Uterus (tissue), 4 donors: Measurements from ENCODE around the gene ZBTB40. TPM values are rescaled to one million over a fixed set of nuclear protein-coding genes. Genes with fewer than 3 reads are reported as not detected.

Experiments used
- DNase-seq, 2 donors: peaks; one replicate each; pipeline ENCODE4 v3.0.0-alpha.2; 2019 to 2020
- H3K27ac ChIP-seq, 2 donors: fragments of 200-600 bp; sonication (generic); 1 replicate in 1 of 2; 2 replicates in 1 of 2; pipeline ENCODE4 v1.5.1; 2016 to 2018
- H3K27me3 ChIP-seq, 2 donors: fragments of 200-600 bp; sonication (generic); one replicate each; pipeline ENCODE4 v1.5.1; 2018 to 2019; ENCODE audit warnings: control low read depth in 1 of 2
- H3K36me3 ChIP-seq, 2 donors: fragments of 200-600 bp; sonication (generic); one replicate each; pipeline ENCODE4 v1.5.1; 2019; ENCODE audit warnings: control low read depth in 1 of 2
- H3K4me1 ChIP-seq, 2 donors: fragments of 200-600 bp; sonication (generic); one replicate each; pipeline ENCODE4 v1.5.1; 2018 to 2019; ENCODE audit warnings: control low read depth in 1 of 2
- H3K4me3 ChIP-seq, 2 donors: fragments of 200-600 bp; sonication (generic); 1 replicate in 1 of 2; 2 replicates in 1 of 2; pipeline ENCODE4 v1.5.1; 2018 to 2019; ENCODE audit warnings: mild to moderate bottlenecking in 1 of 2
- H3K9me3 ChIP-seq, 2 donors: fragments of 200-600 bp; sonication (generic); one replicate each; pipeline ENCODE4 v1.5.1; 2019; ENCODE audit warnings: control low read depth in 1 of 2
- POLR2A ChIP-seq, 2 donors: fragments of 450-650 bp; IDR thresholded peaks; one replicate each; pipeline ENCODE4 v1.6.1; 2016; ENCODE audit warnings: antibody characterized with exemption in 2 of 2, mild to moderate bottlenecking in 1 of 2, moderate library complexity in 1 of 2
- intact Hi-C: fragments of 100-400 bp; cut with DNase I; formaldehyde crosslinking; loops from one replicate; pipeline ENCODE4 v1.15.1; 2023; ENCODE audit warnings: low total_unique reads
- total RNA-seq, 4 donors: library from RNA; depleted of rRNA in 3 of 4; stranded (reverse); fragments of >200 nt in 3 of 4; gene quantifications; one replicate each; pipeline versions ENCODE4 v1.1.0 to v1.2.4, GENCODE V29; 2014 to 2023
- TF ChIP-seq, protein P1 (sequence below), 4 experiments: fragments of 200-600 bp in 2 of 4; fragments of 450-650 bp in 2 of 4; sonication (generic) in 2 of 4; IDR thresholded peaks; one replicate each; pipeline ENCODE4 v1.5.1; 2016 to 2019; ENCODE audit warnings: antibody characterized with exemption in 4 of 4, mild to moderate bottlenecking in 2 of 4, moderate library complexity in 1 of 4
- donor health status: DM: yes; HTN: yes; CAD: no.

The ZBTB40 gene
- total RNA-seq, 4 donors from 2014 or later, result 8.2 to 34.2 (median 16.6) TPM

GRCh38 chr1:22431965-22432364 is 19.7 kb upstream of the ZBTB40 start:
- H3K27me3 ChIP-seq, result no peaks in the 10 kb centered on the region
- no peak overlapping the region for H3K27ac ChIP-seq
- no peak for DNase-seq
- H3K4me3 ChIP-seq, result no peak overlapping the region
- H3K4me1 ChIP-seq, result no peaks in the 10 kb centered on the region
- intact Hi-C loops, result no loop called here
- no peaks in the 10 kb centered on the region for H3K36me3 ChIP-seq
- TF ChIP-seq, protein P1, sequence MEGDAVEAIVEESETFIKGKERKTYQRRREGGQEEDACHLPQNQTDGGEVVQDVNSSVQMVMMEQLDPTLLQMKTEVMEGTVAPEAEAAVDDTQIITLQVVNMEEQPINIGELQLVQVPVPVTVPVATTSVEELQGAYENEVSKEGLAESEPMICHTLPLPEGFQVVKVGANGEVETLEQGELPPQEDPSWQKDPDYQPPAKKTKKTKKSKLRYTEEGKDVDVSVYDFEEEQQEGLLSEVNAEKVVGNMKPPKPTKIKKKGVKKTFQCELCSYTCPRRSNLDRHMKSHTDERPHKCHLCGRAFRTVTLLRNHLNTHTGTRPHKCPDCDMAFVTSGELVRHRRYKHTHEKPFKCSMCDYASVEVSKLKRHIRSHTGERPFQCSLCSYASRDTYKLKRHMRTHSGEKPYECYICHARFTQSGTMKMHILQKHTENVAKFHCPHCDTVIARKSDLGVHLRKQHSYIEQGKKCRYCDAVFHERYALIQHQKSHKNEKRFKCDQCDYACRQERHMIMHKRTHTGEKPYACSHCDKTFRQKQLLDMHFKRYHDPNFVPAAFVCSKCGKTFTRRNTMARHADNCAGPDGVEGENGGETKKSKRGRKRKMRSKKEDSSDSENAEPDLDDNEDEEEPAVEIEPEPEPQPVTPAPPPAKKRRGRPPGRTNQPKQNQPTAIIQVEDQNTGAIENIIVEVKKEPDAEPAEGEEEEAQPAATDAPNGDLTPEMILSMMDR (IDR thresholded peaks at IDR 0.05), result no peak
- no peak for TF ChIP-seq POLR2A (IDR thresholded peaks at IDR 0.05)
- no peaks in the 10 kb centered on the region for H3K9me3 ChIP-seq

DNA sequence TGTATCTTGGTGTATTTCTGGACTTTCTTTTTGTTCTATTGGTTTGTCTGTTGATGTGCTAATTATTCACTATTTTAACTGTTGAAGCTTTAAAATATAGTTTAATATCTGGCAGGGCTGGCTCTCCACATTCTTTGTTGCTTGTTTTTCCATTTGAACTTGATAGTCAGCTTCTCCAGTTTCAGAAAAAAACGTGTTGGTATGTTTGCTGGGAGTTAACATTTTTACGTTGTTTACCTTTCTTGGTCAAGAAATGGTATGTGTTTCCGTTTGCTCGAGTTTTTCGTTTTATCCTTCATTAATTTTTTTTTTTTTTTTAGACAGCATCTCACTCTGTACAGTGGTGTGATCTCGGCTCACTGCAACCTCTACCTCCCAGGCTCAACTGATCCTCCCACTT is 16.9 kb upstream of the ZBTB40 start:
- H3K4me3 ChIP-seq, result no peak overlapping the region
- TF ChIP-seq POLR2A (IDR thresholded peaks at IDR 0.05), result no peak
- TF ChIP-seq, protein P1 (IDR thresholded peaks at IDR 0.05), result no peak
- no peak overlapping the region for H3K27ac ChIP-seq
- intact Hi-C loops, result no loop called here
- H3K36me3 ChIP-seq, result no peaks in the 10 kb centered on the region
- H3K27me3 ChIP-seq, result no peaks in the 10 kb centered on the region
- DNase-seq, result no peak
- no peaks in the 10 kb centered on the region for H3K4me1 ChIP-seq
- H3K9me3 ChIP-seq, result no peaks in the 10 kb centered on the region

GRCh38 chr1:22436948-22437347 is 14.7 kb upstream of the ZBTB40 start:
- Histone ChIP-seq H3K4me1 (no peaks in the 10 kb centered on the region), H3K27me3 (no peaks in the 10 kb centered on the region), H3K36me3 (no peaks in the 10 kb centered on the region), H3K4me3 (no peak overlapping the region), H3K27ac (no peak overlapping the region), H3K9me3 (peaks cover 0 to 6% of the 10 kb centered on the region in 2 donors)
- intact Hi-C loops, result no loop called here
- no peak for TF ChIP-seq POLR2A (IDR thresholded peaks at IDR 0.05)
- TF ChIP-seq, protein P1 (IDR thresholded peaks at IDR 0.05), result no peak
- no peak for DNase-seq

- no peaks in the 10 kb centered on the region for H3K36me3 ChIP-seq
- no peaks in the 10 kb centered on the region for H3K27me3 ChIP-seq
- H3K4me1 ChIP-seq, result no peaks in the 10 kb centered on the region
- DNase-seq, result no peak
- H3K27ac ChIP-seq, result no peak overlapping the region
- peaks cover 0 to 6% of the 10 kb centered on the region in 2 donors for H3K9me3 ChIP-seq
- no peak for TF ChIP-seq POLR2A (IDR thresholded peaks at IDR 0.05)
- H3K4me3 ChIP-seq, result no peak overlapping the region
- intact Hi-C loops, result no loop called here
Measured at GRCh38 chr1:22437573-22437972, 14.1 kb upstream of the ZBTB40 start.

DNA sequence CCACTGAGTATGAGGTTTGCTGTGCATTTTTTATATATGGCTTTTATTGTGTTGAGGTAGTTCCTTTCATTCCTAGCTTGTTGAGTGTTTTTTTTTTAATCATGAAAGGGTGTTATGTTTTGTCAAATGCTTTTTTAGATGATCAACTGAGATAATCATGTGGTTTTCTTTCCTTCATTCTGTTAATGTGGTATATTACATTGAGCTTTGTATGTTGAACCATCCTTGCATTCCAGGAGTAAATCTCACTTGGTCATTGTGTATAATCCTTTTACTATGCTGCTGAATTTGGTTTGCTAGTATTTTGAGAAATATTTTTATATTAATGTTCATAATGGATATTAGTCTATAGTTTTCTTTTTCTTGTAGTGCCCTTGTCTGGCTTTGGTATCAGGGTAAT is 11.1 kb upstream of the ZBTB40 start:
- intact Hi-C loops, result no loop called here
- Histone ChIP-seq H3K27ac (no peak overlapping the region), H3K36me3 (no peaks in the 10 kb centered on the region)

More for the DNA sequence above, 11.1 kb upstream of the ZBTB40 start:
- H3K4me3 ChIP-seq, result no peak overlapping the region
- TF ChIP-seq, protein P1 (IDR thresholded peaks at IDR 0.05), result no peak
- no peak for TF ChIP-seq POLR2A (IDR thresholded peaks at IDR 0.05)
- no peaks in the 10 kb centered on the region for H3K27me3 ChIP-seq
- H3K9me3 ChIP-seq, result peaks cover 0 to 6% of the 10 kb centered on the region in 2 donors
- H3K4me1 ChIP-seq, result no peaks in the 10 kb centered on the region
- DNase-seq, result no peak
